ENCODE measurements around the gene OR2B2.

Gene OR2B2

GRCh38 chr6:27948237-27948636, 36.0 kb upstream of the OR2B2 start:
- TF ChIP-seq FOXP2 (optimal IDR thresholded peaks at IDR 0.05; ENCODE audit: borderline replicate concordance, extremely low read depth, extremely low read length, insufficient read depth) (no peak), SIN3A (IDR thresholded peaks at IDR 0.05; ENCODE audit: borderline replicate concordance, insufficient read depth, low read length) (no peak), POLR2AphosphoS5 (IDR thresholded peaks at IDR 0.05; ENCODE audit: low read depth, low read length) (no peak), TAF1 (IDR thresholded peaks at IDR 0.05; ENCODE audit: borderline replicate concordance, insufficient read depth, low read length) (no peak), REST (IDR thresholded peaks at IDR 0.05; ENCODE audit: insufficient read depth in 1 of 2, low read depth in 2 of 2, low read length in 2 of 2) (no peak)

GRCh38 chr6:27940766-27941165, 28.6 kb upstream of the OR2B2 start:
- TF ChIP-seq REST (IDR thresholded peaks at IDR 0.05; ENCODE audit: insufficient read depth in 1 of 2, low read depth in 2 of 2, low read length in 2 of 2), result peak in 1 of 2 experiments; percentile 84; a peak in 2 of 4 replicates
- TF ChIP-seq FOXP2 (optimal IDR thresholded peaks at IDR 0.05; ENCODE audit: borderline replicate concordance, extremely low read depth, extremely low read length, insufficient read depth), result no peak

GRCh38 chr6:27931209-27931608, 19.0 kb upstream of the OR2B2 start:
- TF ChIP-seq POLR2AphosphoS5 (IDR thresholded peaks at IDR 0.05; ENCODE audit: low read depth, low read length), result no peak

- TF ChIP-seq REST (IDR thresholded peaks at IDR 0.05; ENCODE audit: insufficient read depth in 1 of 2, low read depth in 2 of 2, low read length in 2 of 2) (no peak), SIN3A (IDR thresholded peaks at IDR 0.05; ENCODE audit: borderline replicate concordance, insufficient read depth, low read length) (no peak), TAF1 (IDR thresholded peaks at IDR 0.05; ENCODE audit: borderline replicate concordance, insufficient read depth, low read length) (no peak)
Observed at GRCh38 chr6:27924179-27924578, 12.0 kb upstream of the OR2B2 start.

GRCh38 chr6:27922949-27923348, 10.8 kb upstream of the OR2B2 start:
- TF ChIP-seq POLR2AphosphoS5 (IDR thresholded peaks at IDR 0.05; ENCODE audit: low read depth, low read length) (no peak), FOXP2 (optimal IDR thresholded peaks at IDR 0.05; ENCODE audit: borderline replicate concordance, extremely low read depth, extremely low read length, insufficient read depth) (no peak), SIN3A (IDR thresholded peaks at IDR 0.05; ENCODE audit: borderline replicate concordance, insufficient read depth, low read length) (no peak)

GRCh38 chr6:27908017-27908416, 4.2 kb downstream of the OR2B2 start:
- no peak for TF ChIP-seq REST (IDR thresholded peaks at IDR 0.05; ENCODE audit: insufficient read depth in 1 of 2, low read depth in 2 of 2, low read length in 2 of 2)
- TF ChIP-seq TAF1 (IDR thresholded peaks at IDR 0.05; ENCODE audit: borderline replicate concordance, insufficient read depth, low read length), result no peak
- TF ChIP-seq FOXP2 (optimal IDR thresholded peaks at IDR 0.05; ENCODE audit: borderline replicate concordance, extremely low read depth, extremely low read length, insufficient read depth), result no peak
- TF ChIP-seq POLR2AphosphoS5 (IDR thresholded peaks at IDR 0.05; ENCODE audit: low read depth, low read length), result no peak
- no peak for TF ChIP-seq SIN3A (IDR thresholded peaks at IDR 0.05; ENCODE audit: borderline replicate concordance, insufficient read depth, low read length)

Measured in PFSK-1 (cell line).